HG03439 (cell line): Measurements from ENCODE around the gene BST1.
A peak's percentile ranks its signal among the peaks of the same experiment; 100 is the strongest.
"Not testable (repeated sequence)": the region's sequence is repeated elsewhere in the genome, so short reads cannot be mapped to it uniquely, and the experiment has no call there.

Experiments
- ATAC-seq: cut with Tn5 transposase; IDR thresholded peaks from one replicate; pipeline ENCODE4 v1.9.1; 2021; ENCODE audit warnings: mild to moderate bottlenecking, moderate library complexity; ENCODE audit not compliant: unreplicated experiment

The BST1 gene

DNA sequence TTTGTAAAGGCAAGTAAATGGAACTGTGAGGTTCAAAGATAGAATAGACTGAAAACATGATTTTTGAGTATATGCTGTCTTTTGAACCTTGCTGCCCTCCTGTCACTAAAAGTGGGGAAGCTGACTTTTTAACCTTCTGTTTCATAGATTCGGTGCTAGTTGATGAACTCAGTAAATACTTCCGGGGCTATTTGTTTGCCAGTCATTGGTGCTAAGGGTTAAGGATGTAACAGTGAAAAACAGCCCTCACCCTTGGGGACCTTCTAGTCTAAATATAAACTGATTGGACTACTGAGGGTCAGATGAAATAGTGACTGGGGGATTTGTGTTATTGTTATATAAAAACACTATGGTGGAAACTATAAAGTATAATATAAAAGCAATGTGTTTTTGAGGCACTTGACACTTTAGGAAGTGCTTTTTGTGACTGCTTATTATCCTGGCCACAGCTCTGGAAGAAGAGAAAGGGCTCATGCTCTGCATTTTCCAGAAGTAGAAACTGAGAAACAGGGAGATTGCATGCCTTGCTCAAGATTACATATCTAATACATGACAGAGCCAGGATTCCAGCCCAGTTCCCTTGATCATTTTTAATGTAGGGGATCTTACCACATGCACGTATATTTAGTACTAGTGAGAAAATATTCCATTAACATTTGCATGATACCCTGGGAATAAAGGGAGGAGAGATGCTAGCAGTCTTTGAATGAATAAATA is 3.9 kb downstream of the BST1 start:
- ATAC-seq: no peak

DNA sequence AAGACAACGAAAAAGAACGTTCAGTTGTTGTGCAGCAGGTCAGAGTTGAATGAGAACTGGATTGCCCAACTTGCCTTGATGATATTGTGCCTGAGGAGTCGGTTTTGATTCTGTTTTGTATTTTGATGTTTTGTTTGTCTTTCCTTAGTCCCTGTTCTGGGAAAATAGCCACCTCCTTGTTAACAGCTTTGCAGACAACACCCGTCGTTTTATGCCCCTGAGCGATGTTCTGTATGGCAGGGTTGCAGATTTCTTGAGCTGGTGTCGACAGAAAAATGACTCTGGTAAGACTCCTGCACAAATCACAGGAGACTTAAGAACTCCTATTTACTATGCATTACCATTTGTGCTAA is 4.5 kb downstream of the BST1 start:
- no peak for ATAC-seq

DNA sequence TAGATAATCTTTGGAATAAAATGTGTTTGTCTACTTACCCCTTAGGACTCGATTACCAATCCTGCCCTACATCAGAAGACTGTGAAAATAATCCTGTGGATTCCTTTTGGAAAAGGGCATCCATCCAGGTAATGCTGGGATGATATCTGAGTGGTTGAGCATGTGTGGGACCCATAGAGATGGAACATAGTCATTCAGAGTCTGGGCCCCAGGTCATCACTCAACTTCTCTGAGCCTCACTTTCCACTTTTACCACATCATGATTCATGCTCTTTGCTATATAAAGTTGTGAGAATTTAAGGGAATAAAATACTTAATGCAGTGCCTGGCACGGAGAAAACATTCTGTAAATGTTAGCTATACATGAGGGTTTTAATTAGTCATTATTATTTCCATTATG is 8.9 kb downstream of the BST1 start:
- ATAC-seq: no peak

DNA sequence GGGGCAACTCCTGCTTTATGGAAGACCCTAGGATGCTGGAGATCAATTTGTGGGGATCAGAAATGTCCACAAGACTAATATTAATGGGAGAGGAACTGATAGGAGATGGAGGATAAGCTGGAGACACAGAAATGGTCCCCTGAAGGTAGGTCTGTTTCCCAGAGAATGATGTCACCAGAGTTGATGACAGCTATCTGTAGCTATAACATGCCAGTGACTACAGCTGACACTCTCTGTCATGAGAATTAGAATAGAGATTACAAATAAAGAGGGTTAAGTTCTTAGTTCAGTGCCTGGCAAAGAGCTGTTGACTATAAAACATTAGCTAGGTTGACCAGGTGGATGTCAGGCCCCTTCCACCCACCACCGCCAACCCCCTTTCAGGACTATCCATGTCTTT is 9.3 kb downstream of the BST1 start:
- no peak for ATAC-seq

DNA sequence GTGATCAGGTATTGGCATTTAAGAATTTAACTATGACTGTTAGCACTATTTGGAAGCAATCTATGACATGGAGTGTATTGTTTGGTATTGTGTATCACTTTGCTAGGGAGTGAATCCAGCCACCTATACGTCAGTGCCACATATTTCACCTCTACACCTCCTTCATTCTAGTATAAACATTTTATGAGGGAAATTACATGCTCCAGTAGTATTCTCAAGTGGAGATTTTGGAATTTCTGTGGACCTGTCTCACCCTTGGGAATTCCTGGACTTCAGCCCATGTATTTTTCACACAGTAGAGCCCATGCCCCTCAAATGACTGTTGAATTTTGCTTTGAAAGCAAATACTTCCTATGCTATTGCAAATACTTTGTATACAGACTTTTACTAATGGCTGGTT is 11.3 kb downstream of the BST1 start:
- ATAC-seq: no peak

DNA sequence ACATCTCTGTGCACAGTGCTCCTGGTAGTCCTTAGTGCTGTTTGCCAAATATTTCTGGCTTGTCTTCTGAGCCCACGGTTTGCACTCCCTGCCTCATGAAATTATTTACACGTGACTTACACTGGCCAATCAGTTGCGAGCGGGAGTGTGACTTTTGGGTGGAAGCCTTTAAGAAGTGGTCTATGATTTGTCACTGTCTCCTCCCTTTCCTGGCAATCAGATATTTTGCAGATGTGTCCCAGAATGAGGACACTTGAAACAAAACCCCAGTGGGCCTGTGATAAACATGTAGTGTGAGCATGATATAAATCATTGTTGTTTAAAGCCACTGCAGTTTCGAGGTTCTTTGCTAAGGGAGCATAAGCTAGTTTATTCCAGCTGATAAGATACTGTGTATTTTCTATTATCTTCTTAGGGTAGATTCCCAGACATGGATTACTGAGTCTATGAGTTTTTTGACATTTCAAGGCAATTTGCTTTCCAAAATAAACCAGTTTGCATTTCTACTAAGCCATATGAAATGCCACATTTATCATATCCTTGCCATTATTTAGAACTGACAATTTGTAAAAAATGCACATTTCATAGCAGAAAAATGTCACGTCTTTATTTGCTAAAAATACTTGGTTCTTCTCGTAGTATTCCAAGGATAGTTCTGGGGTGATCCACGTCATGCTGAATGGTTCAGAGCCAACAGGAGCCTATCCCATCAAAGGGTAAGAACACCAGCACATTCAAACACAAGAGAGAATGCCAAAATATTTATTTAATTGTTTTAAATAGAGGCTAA is 12.0 kb downstream of the BST1 start:
- no peak for ATAC-seq

DNA sequence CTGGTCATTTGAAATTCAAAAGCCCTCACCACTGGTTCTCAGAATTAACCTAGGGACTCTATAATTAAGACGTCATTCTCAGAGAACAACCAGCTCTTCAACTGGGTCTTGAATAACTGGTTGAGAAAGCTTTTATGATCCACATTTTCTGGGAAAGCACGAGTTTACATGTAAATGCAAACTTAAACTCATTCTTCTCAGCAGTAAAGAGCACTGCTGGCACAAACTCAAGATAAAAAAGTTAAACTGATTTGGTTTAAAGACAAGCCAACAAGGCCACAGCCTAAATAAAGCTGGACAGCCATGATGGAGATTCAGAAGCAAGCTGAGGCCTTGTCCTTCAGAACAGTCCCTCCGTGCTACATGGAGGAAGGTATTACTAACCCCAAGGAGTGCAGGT is 13.2 kb downstream of the BST1 start:
- no peak for ATAC-seq

DNA sequence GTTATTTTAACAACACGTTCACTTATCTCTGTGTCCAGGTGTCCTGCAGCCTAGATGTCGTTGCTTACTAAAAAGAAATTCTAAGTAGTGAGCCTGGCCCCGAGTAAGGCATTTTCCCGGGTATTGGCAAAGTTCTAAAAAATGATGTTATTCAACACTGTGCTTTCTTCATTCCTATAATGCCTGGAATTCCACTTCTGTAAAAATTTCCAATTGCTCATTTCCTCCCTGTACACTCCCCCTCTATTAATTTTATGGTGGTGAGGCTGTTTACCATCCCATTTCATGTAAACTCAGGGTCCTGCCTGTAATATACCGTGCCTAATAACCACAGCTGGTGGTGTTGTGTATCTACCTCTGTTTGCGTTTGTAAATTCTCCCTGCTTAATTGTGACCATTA is 14.2 kb downstream of the BST1 start:
- ATAC-seq: no peak

DNA sequence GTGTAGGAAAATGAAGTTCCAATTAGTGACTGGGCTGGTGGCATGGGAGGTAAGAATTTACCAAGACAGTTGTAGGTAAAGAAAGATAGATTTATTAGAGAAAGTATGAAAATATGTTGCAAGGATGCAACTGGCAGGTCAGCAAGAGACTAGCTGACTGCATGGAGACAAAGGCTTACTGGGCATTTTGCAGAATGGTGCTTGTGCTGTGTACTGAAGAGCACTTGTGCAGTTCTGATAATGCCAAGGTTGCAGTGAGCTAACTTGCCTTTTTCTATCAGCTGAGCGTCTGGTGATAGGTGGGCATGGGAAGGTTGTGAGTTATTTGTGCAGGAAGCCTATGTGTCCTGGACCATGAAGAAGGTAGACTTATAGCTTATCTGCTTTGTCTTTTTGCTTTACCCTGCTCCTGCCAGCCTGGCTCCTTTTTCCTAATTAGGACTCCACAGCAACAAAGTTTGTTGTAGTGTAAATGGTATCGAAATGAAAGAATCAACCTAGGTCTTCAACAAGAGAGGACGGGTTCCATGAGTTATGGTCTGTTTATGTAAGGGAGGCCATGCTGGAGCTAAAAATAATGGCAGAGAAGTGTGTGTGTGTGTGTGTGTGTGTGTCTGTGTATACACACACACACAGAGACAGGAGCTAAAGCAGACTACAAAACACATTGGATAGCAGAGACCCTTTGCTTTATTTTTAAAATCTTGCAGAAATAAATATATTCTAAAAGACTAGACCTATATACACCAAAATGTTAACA is 15.0 kb downstream of the BST1 start:
- ATAC-seq: no peak

DNA sequence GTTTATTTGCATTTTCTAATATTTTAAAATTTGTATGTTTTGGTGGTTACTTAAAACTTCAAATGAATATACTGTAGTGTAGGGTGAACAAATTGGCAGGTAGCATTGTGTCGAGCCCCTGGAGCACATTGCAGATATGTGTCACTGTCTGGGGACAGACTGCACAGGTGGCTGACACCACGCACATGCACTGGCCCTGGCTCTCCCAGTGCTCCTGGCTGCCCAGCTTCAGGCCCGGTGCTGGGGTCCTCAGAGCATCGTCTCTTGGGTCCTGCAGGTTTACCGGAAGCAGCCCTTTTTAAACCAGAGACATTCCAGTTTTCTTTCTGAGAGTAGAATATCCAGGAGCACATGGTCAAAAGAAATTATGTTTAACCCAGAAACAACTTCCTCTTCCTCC is 15.6 kb downstream of the BST1 start:
- no peak for ATAC-seq

DNA sequence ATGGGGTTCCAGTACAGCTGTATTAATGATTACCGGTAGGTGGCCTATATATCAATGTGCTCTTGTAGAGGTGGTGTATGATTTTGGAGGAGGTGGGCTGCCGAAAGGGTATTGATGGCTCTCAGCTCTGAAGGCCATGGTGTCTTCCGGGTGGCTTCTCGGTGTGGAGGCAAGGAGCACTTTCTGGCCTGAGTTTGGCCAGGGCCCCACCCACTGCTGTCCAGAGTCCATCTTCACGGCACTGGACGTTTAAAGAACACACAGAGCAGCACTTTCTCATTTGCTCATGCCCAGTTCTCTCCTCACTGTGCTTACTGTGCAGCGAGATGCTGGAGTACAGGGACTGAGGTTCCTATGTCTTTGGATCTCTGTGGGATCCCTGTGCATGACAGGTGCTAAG is 16.1 kb downstream of the BST1 start:
- ATAC-seq: no peak

DNA sequence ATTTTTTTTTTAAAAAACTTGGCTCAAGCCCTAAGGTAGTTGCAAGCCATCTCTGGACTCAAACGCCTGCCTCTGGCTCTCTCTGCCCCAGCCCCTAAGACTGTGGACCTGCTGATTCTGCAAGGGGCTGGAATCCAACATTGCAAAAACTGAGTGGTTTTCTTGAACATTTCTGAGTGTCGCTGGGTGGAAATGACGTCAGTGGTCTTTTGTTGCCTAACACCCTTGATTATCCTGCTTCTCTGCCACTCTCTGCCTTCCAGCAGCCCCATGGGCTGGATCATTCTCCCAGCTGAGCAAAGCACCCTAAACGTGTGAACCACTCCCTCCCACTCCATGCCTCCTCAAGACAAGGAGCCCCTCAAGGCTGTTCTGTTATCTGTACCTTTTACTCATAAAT is 16.6 kb downstream of the BST1 start:
- no peak for ATAC-seq

DNA sequence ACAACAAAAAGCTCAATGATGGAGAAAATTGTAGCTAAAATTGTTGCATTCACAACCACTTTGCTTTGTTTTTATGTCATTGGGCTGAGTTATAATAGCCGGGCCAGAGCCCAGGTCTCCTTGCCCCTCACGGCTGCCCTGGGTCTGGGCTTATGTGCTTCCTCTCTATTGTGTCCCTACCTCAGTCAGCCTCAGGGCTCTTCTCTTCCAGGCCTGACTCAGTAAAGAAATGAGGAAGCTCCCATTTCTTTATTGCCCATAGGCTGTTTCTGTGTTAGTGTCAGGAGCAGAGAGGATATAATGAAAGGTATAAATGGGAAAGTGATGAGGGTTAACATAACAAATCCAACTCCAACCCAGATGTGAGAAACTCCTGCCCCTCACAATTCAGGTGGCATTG is 18.0 kb downstream of the BST1 start:
- no peak for ATAC-seq

DNA sequence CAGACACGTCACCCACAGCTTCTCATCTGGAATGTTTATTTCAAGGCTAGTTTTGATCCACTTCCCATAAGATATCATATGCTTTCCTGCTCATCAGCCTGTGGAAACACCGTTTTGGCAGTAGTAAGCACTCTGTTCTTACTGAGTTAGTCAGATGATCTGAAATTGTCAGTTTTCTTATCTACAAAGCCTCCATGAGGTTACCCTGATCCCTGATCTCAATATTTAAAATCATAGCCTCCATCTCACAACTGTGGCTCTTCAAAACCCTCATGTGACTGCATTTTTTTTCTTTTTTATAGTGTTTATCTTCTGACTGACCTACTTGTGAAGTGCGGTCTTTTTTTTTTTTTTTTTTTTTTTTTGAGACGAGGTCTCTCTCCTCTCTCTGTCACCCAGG is 22.7 kb downstream of the BST1 start:
- ATAC-seq: no peak

DNA sequence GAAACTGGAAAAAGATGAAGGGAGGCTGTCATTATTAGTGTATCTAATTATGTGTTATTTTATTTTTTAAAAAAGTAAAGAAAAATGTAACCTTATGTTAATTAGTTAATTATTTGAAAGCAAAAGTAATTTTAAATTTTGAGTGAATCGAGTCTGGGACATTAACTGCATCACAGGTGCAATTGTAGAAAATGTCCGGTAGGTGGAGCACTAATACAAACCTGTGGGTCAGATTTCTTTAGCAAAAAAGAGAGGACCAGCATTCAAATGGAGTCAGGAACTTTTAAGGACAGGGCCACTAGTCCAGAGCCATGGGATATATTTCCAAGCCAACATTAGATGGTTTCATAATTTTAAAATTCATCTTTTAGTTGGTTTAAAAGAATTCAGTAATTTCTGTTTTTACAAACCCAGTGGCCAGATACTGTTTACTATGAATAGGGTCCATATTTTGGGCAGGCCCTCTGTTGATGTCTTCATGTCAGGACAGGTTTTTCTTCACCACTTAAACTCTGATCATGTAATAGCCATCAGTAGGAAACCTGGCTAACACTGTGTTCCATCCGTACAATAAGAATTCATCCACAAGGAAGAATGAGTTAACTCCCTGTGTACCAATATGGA is 27.2 kb downstream of the BST1 start:
- ATAC-seq: peak; percentile 65

DNA sequence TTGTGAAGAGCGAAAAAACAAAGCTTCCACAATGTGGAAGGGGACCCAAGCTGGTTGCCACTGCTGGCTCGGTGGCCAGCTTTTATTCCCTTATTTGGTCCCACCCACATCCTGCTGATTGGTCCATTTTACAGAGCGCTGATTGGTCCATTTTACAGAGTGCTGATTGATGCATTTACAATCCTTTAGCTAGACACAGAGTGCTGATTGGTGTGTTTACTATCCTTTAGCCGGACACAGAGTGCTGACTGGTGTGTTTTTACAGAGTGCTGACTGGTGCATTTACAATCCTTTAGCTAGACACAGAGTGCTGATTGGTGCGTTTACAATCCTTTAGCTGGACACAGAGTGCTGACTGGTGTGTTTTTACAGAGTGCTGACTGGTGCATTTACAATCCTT is 30.2 kb downstream of the BST1 start:
- ATAC-seq: not testable (repeated sequence)

DNA sequence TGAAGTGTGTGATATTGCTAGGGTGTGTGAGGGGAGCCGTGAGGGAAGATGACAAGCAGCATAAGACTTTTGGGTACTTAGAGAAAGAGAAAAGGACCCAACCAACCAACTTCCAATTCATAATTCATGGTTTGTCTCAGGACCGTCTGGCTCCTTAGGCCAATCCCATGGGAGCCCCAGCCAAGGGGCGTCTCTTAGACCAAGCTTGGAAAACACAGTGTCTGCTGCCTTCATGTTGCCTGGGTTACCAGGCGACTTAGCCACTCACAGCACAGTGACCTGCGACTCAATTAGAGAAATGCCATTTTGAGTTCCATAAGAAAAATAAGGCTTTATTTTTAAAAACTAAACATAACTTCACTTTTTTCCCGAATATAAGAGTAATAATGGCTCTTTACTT is 32.7 kb downstream of the BST1 start:
- no peak for ATAC-seq

DNA sequence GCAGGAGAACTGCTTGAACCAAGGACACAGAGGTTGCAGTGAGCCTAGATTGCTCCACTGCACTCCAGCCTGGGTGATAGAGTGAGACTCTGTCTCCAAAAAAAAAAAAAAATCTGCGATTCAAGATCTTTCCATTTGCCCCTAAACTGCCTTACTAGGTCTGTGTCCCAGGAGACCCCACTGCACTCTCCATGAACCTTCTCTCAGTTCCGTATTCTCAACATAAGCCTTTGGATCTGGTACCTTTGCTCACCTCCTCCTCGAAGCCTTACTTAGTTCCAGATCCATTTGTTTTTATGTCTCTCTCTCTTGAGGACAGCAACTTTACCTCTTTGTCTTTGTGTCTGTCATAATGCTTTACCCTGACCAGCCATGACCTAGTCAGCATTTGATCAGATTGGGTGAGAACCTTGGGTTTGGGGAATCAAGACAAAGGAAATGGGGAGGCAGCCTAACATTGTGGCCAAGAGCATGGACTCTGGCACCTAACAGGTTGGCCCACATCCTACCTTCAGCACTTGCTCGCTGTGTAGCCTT is 33.7 kb downstream of the BST1 start:
- ATAC-seq: no peak

DNA sequence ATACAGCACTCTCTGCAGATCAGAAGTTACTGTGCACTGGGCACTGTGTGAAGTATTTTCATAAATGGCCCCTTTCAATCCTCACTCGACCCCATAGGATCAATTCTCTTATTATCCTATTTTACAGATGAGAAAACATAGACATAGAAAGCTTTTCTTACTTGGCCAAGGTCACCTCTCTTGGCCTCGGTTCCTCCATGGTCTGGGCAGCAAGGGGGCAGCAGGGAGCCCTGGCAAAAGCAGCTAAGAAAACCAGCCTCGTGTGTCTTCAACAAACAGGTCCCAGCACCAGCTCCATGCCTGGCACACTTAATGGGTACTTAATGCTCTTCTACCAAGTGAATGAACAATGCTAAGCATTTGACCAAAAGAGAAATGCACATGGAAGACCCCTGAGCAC is 34.4 kb downstream of the BST1 start:
- no peak for ATAC-seq

DNA sequence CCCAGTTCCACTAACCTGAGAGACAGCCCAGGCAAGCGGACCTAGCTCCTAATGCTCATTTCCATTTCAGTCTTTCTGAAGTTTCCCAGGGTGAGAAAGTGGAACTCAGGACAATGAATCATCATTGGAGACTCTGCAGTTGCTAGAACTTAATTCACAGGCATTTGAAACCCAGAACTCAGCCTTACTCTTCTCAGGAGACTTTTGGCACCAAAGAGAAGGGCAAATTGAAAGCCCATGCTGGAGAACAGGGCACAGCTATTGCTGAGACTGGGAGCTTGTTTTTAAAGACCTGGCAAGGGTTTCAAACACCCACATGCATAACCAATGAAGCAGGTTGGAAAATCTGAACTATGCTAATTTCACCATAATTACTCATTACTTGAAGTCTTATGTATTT is 36.0 kb downstream of the BST1 start:
- ATAC-seq: no peak

DNA sequence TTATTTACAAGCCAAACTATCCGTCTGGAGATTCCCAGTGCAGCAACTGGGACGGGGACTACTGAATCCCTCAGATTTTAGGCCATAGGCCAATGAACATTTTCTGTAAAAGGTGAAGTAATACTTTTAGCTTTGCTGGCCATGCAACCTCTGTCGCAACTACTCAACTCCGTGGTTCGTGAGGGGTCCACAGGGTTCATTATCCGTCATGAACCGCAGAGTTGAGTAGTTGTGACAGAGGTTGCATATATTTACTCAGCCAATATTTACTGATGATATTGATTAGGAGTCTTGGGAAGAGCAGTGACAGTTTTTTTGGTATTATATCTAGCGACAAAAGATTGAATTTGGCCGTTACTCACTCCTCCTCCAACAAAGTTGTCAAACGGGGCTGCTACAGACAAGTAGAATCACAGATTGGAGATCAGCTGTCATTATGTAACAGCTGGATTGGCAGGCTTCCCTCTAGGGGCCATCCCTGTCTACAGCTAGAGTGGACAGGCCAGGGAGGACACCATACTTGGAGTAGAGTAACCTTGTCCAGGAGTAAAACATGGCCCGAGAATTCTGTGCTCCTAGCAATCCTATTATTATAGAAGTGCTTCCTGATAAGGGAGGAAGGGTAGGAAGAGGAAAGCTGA is 38.0 kb downstream of the BST1 start:
- ATAC-seq: no peak
